Activated T-cell treated with anti-CD3 and anti-CD28 coated beads, Interleukin-2, amount 50 U/mL, for 72 hours (primary cell): Measurements from ENCODE around the gene MTERF4. TPM values are rescaled to one million over a fixed set of nuclear protein-coding genes. Genes with fewer than 3 reads are reported as not detected.
"Not testable (repeated sequence)": the region's sequence is repeated elsewhere in the genome, so short reads cannot be mapped to it uniquely, and the experiment has no call there.

ENCODE experiments used
- ATAC-seq, 2 donors: fragments of 150-1000 bp; cut with Tn5 transposase; replicated peaks in 1 of 2; 2 replicates each; pipeline ENCODE4 v1.10.0; 2021; ENCODE audit warnings: moderate library complexity in 2 of 2, mild to moderate bottlenecking in 1 of 2
- DNase-seq, 2 donors: peaks; one replicate each; pipeline ENCODE4 v3.0.0; 2021 to 2022; ENCODE audit warnings: mixed read lengths in 1 of 2
- H3K27ac Mint-ChIP-seq: one replicate; pipeline ENCODE4 v1.8.0; 2022; ENCODE audit warnings: mild to moderate bottlenecking, moderate library complexity, mixed read lengths
- H3K27me3 Mint-ChIP-seq: one replicate; pipeline ENCODE4 v1.8.0; 2022; ENCODE audit warnings: low read depth, mixed read lengths
- H3K36me3 Mint-ChIP-seq, 2 donors: one replicate each; pipeline ENCODE4 v1.8.0; 2022; ENCODE audit warnings: mixed read lengths in 2 of 2, mild to moderate bottlenecking in 1 of 2; ENCODE audit not compliant: insufficient read depth in 2 of 2
- H3K4me1 Mint-ChIP-seq: one replicate; pipeline ENCODE4 v1.8.0; 2022; ENCODE audit warnings: low read depth, mixed read lengths
- H3K4me3 Mint-ChIP-seq, 2 donors: one replicate each; pipeline ENCODE4 v1.8.0; 2022; ENCODE audit warnings: mild to moderate bottlenecking in 2 of 2, mixed read lengths in 2 of 2, moderate library complexity in 2 of 2
- H3K9me3 Mint-ChIP-seq, 2 donors: one replicate each; pipeline ENCODE4 v1.8.0; 2022; ENCODE audit warnings: mixed read lengths in 2 of 2
- total RNA-seq, 2 donors: library from RNA; stranded (reverse); gene quantifications; one replicate each; pipeline ENCODE4 v1.2.3, GENCODE V29; 2022

Gene MTERF4
- total RNA-seq, 2 donors from 2014 or later, result 48.7 to 53.7 TPM

GRCh38 chr2:241103176-241103595 is 1.1 kb upstream of the MTERF4 start:
- no peak for ATAC-seq
- H3K36me3 Mint-ChIP-seq, result peaks cover 1 to 24% of the 10 kb centered on the region in 2 donors
- DNase-seq, result no peak

GRCh38 chr2:241099246-241099645 is 2.8 kb downstream of the MTERF4 start:
- peak overlapping the region in 1 of 2 donors; percentile 0 for H3K4me3 Mint-ChIP-seq
- ATAC-seq, result no peak
- H3K4me1 Mint-ChIP-seq, result peaks cover 78% of the 10 kb centered on the region

More at GRCh38 chr2:241103176-241103595, 1.1 kb upstream of the MTERF4 start:
- Mint-ChIP-seq H3K4me3 (peak overlapping the region; percentile 97 to 98), H3K4me1 (peaks cover 70% of the 10 kb centered on the region), H3K27ac (peak overlapping the region; percentile 95), H3K9me3 (no peaks in the 10 kb centered on the region), H3K27me3 (no peaks in the 10 kb centered on the region)

GRCh38 chr2:241096979-241097378 is 5.1 kb downstream of the MTERF4 start:
- H3K9me3 Mint-ChIP-seq, result no peaks in the 10 kb centered on the region
- DNase-seq, result no peak
- peak; percentile 67 to 73 for ATAC-seq
- peak overlapping the region; percentile 78 to 87 for H3K4me3 Mint-ChIP-seq
- no peaks in the 10 kb centered on the region for H3K27me3 Mint-ChIP-seq
- peaks cover 64% of the 10 kb centered on the region for H3K4me1 Mint-ChIP-seq
- peaks cover 17 to 41% of the 10 kb centered on the region in 2 donors for H3K36me3 Mint-ChIP-seq
- peak overlapping the region; percentile 94 for H3K27ac Mint-ChIP-seq

More at GRCh38 chr2:241099246-241099645, 2.8 kb downstream of the MTERF4 start:
- Mint-ChIP-seq H3K36me3 (peaks cover 16 to 39% of the 10 kb centered on the region in 2 donors), H3K27ac (peak overlapping the region; percentile 94), H3K27me3 (no peaks in the 10 kb centered on the region), H3K9me3 (no peaks in the 10 kb centered on the region)
- DNase-seq, result no peak

- ATAC-seq (peak; percentile 40 to 60), DNase-seq (no peak)
- H3K9me3 Mint-ChIP-seq, result no peaks in the 10 kb centered on the region
- H3K27me3 Mint-ChIP-seq, result no peaks in the 10 kb centered on the region
- H3K4me1 Mint-ChIP-seq, result peaks cover 58% of the 10 kb centered on the region
- H3K4me3 Mint-ChIP-seq, result peak overlapping the region; percentile 54 to 87
- peak overlapping the region; percentile 94 for H3K27ac Mint-ChIP-seq
- H3K36me3 Mint-ChIP-seq, result peaks cover 18 to 43% of the 10 kb centered on the region in 2 donors
These were observed 6.3 kb downstream of the MTERF4 start for GRCh38 chr2:241095594-241096290.

GRCh38 chr2:241094924-241095420 is 7.1 kb downstream of the MTERF4 start:
- ATAC-seq (no peak), DNase-seq (no peak)
- Mint-ChIP-seq H3K4me3 (no peak overlapping the region), H3K27ac (peak overlapping the region; percentile 94), H3K9me3 (no peaks in the 10 kb centered on the region), H3K27me3 (no peaks in the 10 kb centered on the region), H3K4me1 (peaks cover 50% of the 10 kb centered on the region), H3K36me3 (peaks cover 18 to 45% of the 10 kb centered on the region in 2 donors)

GRCh38 chr2:241094172-241094571 is 7.9 kb downstream of the MTERF4 start:
- Mint-ChIP-seq H3K36me3 (peaks cover 18 to 42% of the 10 kb centered on the region in 2 donors), H3K9me3 (no peaks in the 10 kb centered on the region), H3K27ac (no peak overlapping the region), H3K4me1 (peaks cover 42% of the 10 kb centered on the region), H3K4me3 (no peak overlapping the region), H3K27me3 (no peaks in the 10 kb centered on the region)
- ATAC-seq (no peak), DNase-seq (no peak)

- peaks cover 33% of the 10 kb centered on the region for H3K4me1 Mint-ChIP-seq
- H3K27me3 Mint-ChIP-seq, result not testable (repeated sequence)
- H3K36me3 Mint-ChIP-seq, result peaks cover 18 to 42% of the 10 kb centered on the region in 2 donors
These were observed 8.8 kb downstream of the MTERF4 start for GRCh38 chr2:241093133-241093781.

GRCh38 chr2:241092677-241093076 is 9.4 kb downstream of the MTERF4 start:
- no peaks in the 10 kb centered on the region for H3K9me3 Mint-ChIP-seq
- no peak for DNase-seq
- no peak for ATAC-seq
- peaks cover 22 to 45% of the 10 kb centered on the region in 2 donors for H3K36me3 Mint-ChIP-seq
- peaks cover 27% of the 10 kb centered on the region for H3K4me1 Mint-ChIP-seq
- H3K27ac Mint-ChIP-seq, result peak overlapping the region; percentile 66
- no peak overlapping the region for H3K4me3 Mint-ChIP-seq
- no peaks in the 10 kb centered on the region for H3K27me3 Mint-ChIP-seq

More at GRCh38 chr2:241093133-241093781, 8.8 kb downstream of the MTERF4 start:
- not testable (repeated sequence) for DNase-seq, H3K9me3 Mint-ChIP-seq, H3K4me3 Mint-ChIP-seq, ATAC-seq
- peak overlapping the region; percentile 66 for H3K27ac Mint-ChIP-seq

- Mint-ChIP-seq H3K4me1 (peaks cover 19% of the 10 kb centered on the region), H3K27me3 (no peaks in the 10 kb centered on the region), H3K9me3 (no peaks in the 10 kb centered on the region), H3K36me3 (peaks cover 16 to 45% of the 10 kb centered on the region in 2 donors), H3K27ac (peak overlapping the region; percentile 61), H3K4me3 (no peak overlapping the region)
- ATAC-seq, result no peak
- no peak for DNase-seq
These were observed 10.2 kb downstream of the MTERF4 start for GRCh38 chr2:241091734-241092445.

GRCh38 chr2:241091201-241091600 is 10.9 kb downstream of the MTERF4 start:
- Mint-ChIP-seq H3K4me1 (peaks cover 12% of the 10 kb centered on the region), H3K36me3 (peaks cover 18 to 46% of the 10 kb centered on the region in 2 donors), H3K4me3 (no peak overlapping the region), H3K9me3 (no peaks in the 10 kb centered on the region), H3K27ac (peak overlapping the region; percentile 69), H3K27me3 (no peaks in the 10 kb centered on the region)
- no peak for ATAC-seq
- DNase-seq, result no peak

GRCh38 chr2:241088791-241089732 is 13.0 kb downstream of the MTERF4 start:
- no peak for DNase-seq
- no peak for ATAC-seq
- H3K4me3 Mint-ChIP-seq, result no peak overlapping the region
- H3K27me3 Mint-ChIP-seq, result no peaks in the 10 kb centered on the region
- peaks cover 17 to 46% of the 10 kb centered on the region in 2 donors for H3K36me3 Mint-ChIP-seq
- H3K4me1 Mint-ChIP-seq, result no peaks in the 10 kb centered on the region
- no peaks in the 10 kb centered on the region for H3K9me3 Mint-ChIP-seq
- H3K27ac Mint-ChIP-seq, result peak overlapping the region; percentile 60

- no peak for ATAC-seq
- peak overlapping the region in 1 of 2 donors; percentile 20 for H3K4me3 Mint-ChIP-seq
- DNase-seq, result no peak
- peak overlapping the region; percentile 46 for H3K27ac Mint-ChIP-seq
- H3K4me1 Mint-ChIP-seq, result no peaks in the 10 kb centered on the region
- peaks cover 17 to 46% of the 10 kb centered on the region in 2 donors for H3K36me3 Mint-ChIP-seq
- H3K9me3 Mint-ChIP-seq, result no peaks in the 10 kb centered on the region
- H3K27me3 Mint-ChIP-seq, result no peaks in the 10 kb centered on the region
These were observed 13.7 kb downstream of the MTERF4 start for GRCh38 chr2:241088376-241088775.
